ENCODE data around the gene RIN3. TPM values are rescaled to one million over a fixed set of nuclear protein-coding genes. Genes with fewer than 3 reads are reported as not detected.

The RIN3 gene
- total RNA-seq, 1 experiment from 2014 or later, result 1.5 TPM

GRCh38 chr14:92625213-92625612 is 111.6 kb downstream of the RIN3 start:
- H3K4me1 ChIP-seq (ENCODE audit: insufficient read depth, low read length), result no peaks in the 10 kb centered on the region; the same call in 1 of the 2 replicates
- H2AFZ ChIP-seq (ENCODE audit: low read length), result no peak overlapping the region
- no peak overlapping the region for H2BK12ac ChIP-seq (ENCODE audit: insufficient read length, low read depth, low read length)
- H3K4me2 ChIP-seq (ENCODE audit: insufficient read depth, insufficient read length, low read length), result no peak overlapping the region
- H2AK5ac ChIP-seq (ENCODE audit: insufficient read length, low read length), result no peak overlapping the region
- no peak overlapping the region for H3K56ac ChIP-seq (ENCODE audit: insufficient read length, low read depth, low read length)
- Mint-ChIP-seq H3K27ac (no peak overlapping the region), H3K4me3 (no peak overlapping the region), H3K9me3 (peaks cover 32 to 40% of the 10 kb centered on the region in 2 experiments), H3K36me3 (ENCODE audit: insufficient read depth in 1 of 3, low read depth in 3 of 3) (peaks cover 16 to 29% (median 27%) of the 10 kb centered on the region in 3 experiments), H3K27me3 (ENCODE audit: low read depth) (peaks cover 2% of the 10 kb centered on the region), H3K4me1 (peaks cover 10 to 15% of the 10 kb centered on the region in 2 experiments)
- H4K91ac ChIP-seq (ENCODE audit: insufficient read length, low read depth, low read length), result no peak overlapping the region
- no peak overlapping the region for H3K9ac ChIP-seq (ENCODE audit: extremely low read depth, insufficient read length, low read length)
- H3K79me2 ChIP-seq (ENCODE audit: insufficient read depth, low read length), result no peaks in the 10 kb centered on the region
- no peaks in the 10 kb centered on the region for H4K20me1 ChIP-seq (ENCODE audit: control insufficient read depth, insufficient read depth, insufficient read length)
- H3K23ac ChIP-seq (ENCODE audit: insufficient read length, low read depth, low read length), result no peak overlapping the region
- peaks cover 4% of the 10 kb centered on the region for H3K9me3 ChIP-seq (ENCODE audit: control insufficient read depth, low read depth, low read length)
- H2BK15ac ChIP-seq (ENCODE audit: low read depth, low read length), result no peak overlapping the region
- no peaks in the 10 kb centered on the region for H3K79me1 ChIP-seq (ENCODE audit: insufficient read depth, low read depth, low read length, poor library complexity, severe bottlenecking)
- no peak overlapping the region for H3K4ac ChIP-seq (ENCODE audit: low read depth, low read length)
- no peak overlapping the region for H3T11ph ChIP-seq (ENCODE audit: low read length)
- H3K23me2 ChIP-seq (ENCODE audit: insufficient read length, low read depth, low read length, poor library complexity, severe bottlenecking), result no peaks in the 10 kb centered on the region
- no peak overlapping the region for H3K27ac ChIP-seq (ENCODE audit: insufficient read length, low read depth, low read length)
- H3K27me3 ChIP-seq (ENCODE audit: insufficient read depth, low read length), result no peaks in the 10 kb centered on the region
- H2BK20ac ChIP-seq (ENCODE audit: low read depth, low read length, poor library complexity, severe bottlenecking), result no peak overlapping the region
- TF ChIP-seq CTCF (conservative IDR thresholded peaks at IDR 0.05), result no peak
- no peak overlapping the region for H4K5ac ChIP-seq (ENCODE audit: insufficient read length, low read depth, low read length)
- H2BK120ac ChIP-seq (ENCODE audit: low read depth, low read length, poor library complexity, severe bottlenecking), result no peak overlapping the region
- no peak overlapping the region for H2BK5ac ChIP-seq (ENCODE audit: insufficient read length, low read length)
- no CpG with 5 or more reads among the region's 5 CpGs for WGBS (ENCODE audit: extremely low coverage, insufficient read length, low lambda C conversion rate)
- DNase-seq, result no peak
- no peak overlapping the region for H4K8ac ChIP-seq (replicated peaks; ENCODE audit: insufficient read length, low read depth, low read length)
- H3K14ac ChIP-seq (ENCODE audit: insufficient read depth, low read length), result no peak overlapping the region
- no peak overlapping the region for H3K18ac ChIP-seq (ENCODE audit: insufficient read length, low read depth, low read length)
